ENCODE results near the gene ILDR1.
"Not testable (repeated sequence)": the region's sequence is repeated elsewhere in the genome, so short reads cannot be mapped to it uniquely, and the experiment has no call there.

Gene ILDR1

DNA sequence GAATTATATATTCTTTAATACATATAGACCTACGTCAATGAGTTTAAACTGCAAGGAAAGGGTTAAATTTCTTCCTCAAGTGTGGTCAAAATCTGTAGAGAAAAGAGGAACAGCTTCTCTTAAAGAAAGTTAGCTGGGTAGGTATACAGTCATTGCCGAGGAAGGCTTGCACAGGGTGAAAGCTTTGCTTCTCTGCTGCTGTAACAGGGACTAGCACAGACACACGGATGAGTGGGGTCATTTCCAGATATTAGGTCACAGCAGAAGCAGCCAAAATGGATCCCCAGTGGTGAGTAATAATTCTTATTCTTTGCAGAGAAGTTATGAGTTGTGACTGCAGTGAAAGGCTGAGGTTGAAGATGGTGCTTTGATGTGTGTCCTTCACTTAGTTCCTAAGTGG, 33.2 kb upstream of the ILDR1 start, which contains the start of gene CD86:
CD86 (plus strand) TSS at position 148 of the 400 bp plus-strand sequence; CDS start at position 276, 128 bp downstream.
- no peaks in the 10 kb centered on the region for H4K20me1 ChIP-seq
- H3K9ac ChIP-seq = no peak within 1 kb of the TSS
- H3K36me3 ChIP-seq = no peaks in the 10 kb centered on the region
- H3K4me3 ChIP-seq = no peak within 1 kb of the TSS
- H3K27me3 ChIP-seq = no peaks in the 10 kb centered on the region
- no peaks in the 10 kb centered on the region for H3K9me3 ChIP-seq
- no peak for TF ChIP-seq Cebpa-rat (IDR thresholded peaks at IDR 0.05)
- H3K4me1 ChIP-seq = peaks cover 36% of the 10 kb centered on the region
- H3K4me2 ChIP-seq = peak within 1 kb of the TSS; percentile 46
- H3K27ac ChIP-seq = no peak within 1 kb of the TSS

DNA sequence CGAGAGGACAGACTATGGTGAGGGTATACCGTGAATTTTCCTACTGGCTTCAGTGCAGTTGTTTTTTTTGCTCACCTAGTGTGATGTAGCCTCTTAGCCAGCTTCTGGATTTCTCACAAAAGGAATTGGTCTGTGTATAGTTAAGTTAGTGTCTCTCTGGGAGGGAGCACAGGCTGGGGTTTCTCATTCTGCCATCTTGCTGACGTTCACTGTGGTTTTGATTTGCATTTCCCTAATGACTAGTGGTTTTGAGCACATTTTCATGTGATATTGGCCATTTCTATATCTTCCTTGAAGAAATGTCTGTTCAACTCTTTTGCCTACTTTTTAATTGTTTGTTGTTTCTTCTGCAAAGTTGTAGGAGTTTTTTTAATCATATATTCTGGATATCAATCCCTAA, 30.9 kb upstream of the ILDR1 start:
- Histone ChIP-seq H3K4me1 (peaks cover 36% of the 10 kb centered on the region), H3K9me3 (no peaks in the 10 kb centered on the region), H3K36me3 (no peaks in the 10 kb centered on the region), H3K9ac (no peak overlapping the region), H4K20me1 (no peaks in the 10 kb centered on the region), H3K4me3 (no peak overlapping the region), H3K27ac (no peak overlapping the region), H3K4me2 (peak overlapping the region; percentile 54; the same call in 1 of the 2 replicates), H3K27me3 (no peaks in the 10 kb centered on the region)
- TF ChIP-seq Cebpa-rat (IDR thresholded peaks at IDR 0.05) = no peak

DNA sequence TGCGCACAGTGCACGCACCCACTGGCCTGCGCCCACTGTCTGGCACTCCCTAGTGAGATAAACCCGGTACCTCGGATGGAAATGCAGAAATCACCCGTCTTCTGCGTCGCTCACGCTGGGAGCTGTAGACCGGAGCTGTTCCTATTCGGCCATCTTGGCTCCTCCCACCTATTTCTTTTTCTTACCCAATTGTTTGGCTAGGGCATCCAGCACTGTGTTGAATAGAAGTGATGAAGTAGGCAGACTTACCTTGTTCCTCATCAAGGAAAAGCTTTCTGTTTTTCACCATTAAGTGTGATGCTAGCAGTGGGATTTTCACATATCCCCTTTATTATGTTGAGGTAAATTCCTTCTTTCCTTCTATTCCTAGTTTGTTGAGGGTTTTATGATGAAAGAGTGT, 25.7 kb upstream of the ILDR1 start:
- H3K4me2 ChIP-seq, H3K9ac ChIP-seq, H3K9me3 ChIP-seq, H3K27ac ChIP-seq, H3K27me3 ChIP-seq, H3K4me3 ChIP-seq, H3K36me3 ChIP-seq, H3K4me1 ChIP-seq, H4K20me1 ChIP-seq: not testable (repeated sequence)

DNA sequence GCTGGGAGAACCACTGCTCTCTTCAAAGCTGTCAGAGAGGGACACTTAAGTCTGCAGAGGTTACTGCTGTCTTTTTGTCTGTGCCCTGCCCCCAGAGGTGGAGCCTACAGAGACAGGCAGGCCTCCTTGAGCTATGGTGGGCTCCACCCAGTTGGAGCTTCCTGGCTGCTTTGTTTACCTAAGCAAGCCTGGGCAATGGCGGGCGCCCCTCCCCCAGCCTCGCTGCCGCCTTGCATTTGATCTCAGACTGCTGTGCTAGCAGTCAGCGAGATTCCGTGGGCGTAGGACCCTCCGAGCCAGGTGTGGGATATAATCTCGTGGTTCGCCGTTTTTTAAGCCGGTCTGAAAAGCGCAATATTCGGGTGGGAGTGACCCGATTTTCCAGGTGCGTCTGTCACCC, 25.2 kb upstream of the ILDR1 start:
- not testable (repeated sequence) for H3K4me3 ChIP-seq, H3K4me1 ChIP-seq, H3K27me3 ChIP-seq, H4K20me1 ChIP-seq, H3K36me3 ChIP-seq, H3K27ac ChIP-seq, H3K9me3 ChIP-seq, H3K9ac ChIP-seq, H3K4me2 ChIP-seq

DNA sequence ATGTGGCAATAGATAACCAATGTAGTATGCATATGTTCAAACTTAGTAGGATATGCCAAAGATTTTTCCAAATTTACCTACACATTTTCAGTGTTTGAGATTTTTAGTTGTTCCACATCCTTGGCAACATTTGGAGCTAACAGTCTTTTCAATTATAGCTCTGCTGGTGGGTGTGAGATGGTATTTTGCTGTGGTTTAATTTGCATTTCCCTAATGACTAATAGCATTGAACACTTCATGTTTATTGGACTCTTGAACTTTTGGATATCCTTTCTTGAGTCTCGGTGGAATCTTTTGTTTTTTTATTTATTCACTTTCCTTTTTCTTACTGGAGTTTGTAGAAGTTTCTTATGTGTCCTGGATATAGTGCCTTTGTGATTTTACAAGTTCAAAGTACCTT, 11.0 kb upstream of the ILDR1 start:
- TF ChIP-seq Cebpa-rat (IDR thresholded peaks at IDR 0.05) = no peak
- Histone ChIP-seq H3K27me3 (no peaks in the 10 kb centered on the region), H3K4me3 (no peak overlapping the region), H3K36me3 (peaks cover 4% of the 10 kb centered on the region; the same call in 1 of the 2 replicates), H3K27ac (no peak overlapping the region), H3K4me2 (no peak overlapping the region), H4K20me1 (no peaks in the 10 kb centered on the region), H3K4me1 (no peaks in the 10 kb centered on the region), H3K9ac (no peak overlapping the region), H3K9me3 (peaks cover 39% of the 10 kb centered on the region)

DNA sequence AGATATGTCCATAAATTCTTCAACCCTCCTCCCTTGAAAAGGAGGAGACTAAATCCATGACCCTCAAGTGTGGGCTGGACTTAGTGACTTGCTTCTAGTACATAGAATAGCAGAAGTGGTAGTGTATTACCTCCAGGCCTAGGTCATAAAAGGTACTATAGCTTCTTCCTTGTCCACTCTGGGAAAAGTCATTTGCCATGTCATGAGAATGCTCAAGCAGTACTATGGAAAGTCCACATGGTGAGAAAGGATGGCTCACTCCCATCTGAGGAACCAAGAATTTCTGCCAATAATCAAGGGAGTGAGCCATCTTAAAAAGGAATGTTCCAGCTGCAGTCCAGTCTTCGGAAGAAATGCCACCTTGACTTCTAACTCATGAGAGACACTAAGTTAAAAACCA, 10.5 kb upstream of the ILDR1 start:
- no peak for TF ChIP-seq Cebpa-rat (IDR thresholded peaks at IDR 0.05)
- H3K9ac ChIP-seq = no peak overlapping the region
- no peak overlapping the region for H3K4me3 ChIP-seq
- H3K9me3 ChIP-seq = peaks cover 39% of the 10 kb centered on the region
- H3K36me3 ChIP-seq = peaks cover 4% of the 10 kb centered on the region; the same call in 1 of the 2 replicates
- H4K20me1 ChIP-seq = no peaks in the 10 kb centered on the region
- H3K27me3 ChIP-seq = no peaks in the 10 kb centered on the region
- no peaks in the 10 kb centered on the region for H3K4me1 ChIP-seq
- no peak overlapping the region for H3K27ac ChIP-seq
- no peak overlapping the region for H3K4me2 ChIP-seq

DNA sequence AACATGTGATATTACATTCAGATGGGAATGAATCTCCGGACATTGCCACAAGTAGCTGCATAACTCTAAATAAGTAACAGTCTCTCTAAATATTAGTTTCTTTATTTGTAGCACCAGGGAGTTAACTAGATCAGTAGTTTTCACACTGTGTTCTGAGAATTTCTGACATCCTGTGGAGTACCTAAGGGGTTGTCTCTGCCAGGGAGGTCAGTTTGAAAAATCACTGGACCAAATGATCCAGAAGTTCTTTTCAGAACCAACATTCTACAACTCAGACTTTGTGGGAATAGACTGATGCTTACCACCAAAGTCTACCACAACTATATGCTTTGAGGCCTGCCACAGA, 9.0 kb upstream of the ILDR1 start:
- TF ChIP-seq Cebpa-rat (IDR thresholded peaks at IDR 0.05) = no peak
- Histone ChIP-seq H3K36me3 (no peaks in the 10 kb centered on the region), H3K9ac (no peak overlapping the region), H3K9me3 (peaks cover 24% of the 10 kb centered on the region), H4K20me1 (no peaks in the 10 kb centered on the region), H3K27ac (no peak overlapping the region), H3K27me3 (no peaks in the 10 kb centered on the region), H3K4me1 (no peaks in the 10 kb centered on the region), H3K4me3 (no peak overlapping the region), H3K4me2 (no peak overlapping the region)

DNA sequence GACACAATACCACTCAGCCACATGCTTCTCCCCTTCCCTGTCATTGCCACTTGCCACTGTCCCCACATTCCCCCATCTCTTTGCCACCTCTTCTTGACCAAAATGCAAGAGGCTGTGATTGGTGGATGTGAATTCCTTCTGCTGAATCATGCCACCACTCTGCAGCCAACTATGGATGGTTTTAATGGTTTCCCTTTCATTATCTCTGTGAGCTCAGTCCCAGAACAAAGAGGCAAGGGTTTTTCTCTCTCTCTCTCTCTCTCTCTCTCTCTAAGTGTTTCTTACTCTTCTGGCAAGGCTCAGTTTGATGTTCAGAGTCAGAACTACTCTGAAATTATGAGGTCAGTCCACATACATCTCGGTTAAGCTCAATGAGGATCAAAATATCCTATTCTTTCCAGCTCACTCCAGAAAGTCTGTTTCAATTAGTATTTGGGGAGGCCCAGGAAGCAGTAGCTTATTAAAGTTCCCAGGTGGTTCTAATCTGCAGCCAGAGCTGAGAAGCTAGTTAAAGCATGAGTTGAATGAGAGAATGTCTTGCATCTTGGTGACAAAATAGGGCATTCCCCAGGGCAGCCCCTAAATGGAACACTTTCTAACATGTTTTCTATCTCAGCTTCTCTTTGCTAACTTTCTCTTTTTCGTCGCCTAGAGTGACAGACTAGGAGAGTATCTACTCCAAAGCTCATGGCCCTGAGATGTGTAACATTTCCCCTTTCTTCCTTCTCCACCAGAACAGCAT, 8.5 kb upstream of the ILDR1 start:
- Histone ChIP-seq H3K27ac (no peak overlapping the region), H3K4me1 (no peaks in the 10 kb centered on the region), H3K4me3 (no peak overlapping the region), H3K36me3 (no peaks in the 10 kb centered on the region), H4K20me1 (no peaks in the 10 kb centered on the region), H3K4me2 (no peak overlapping the region), H3K9ac (no peak overlapping the region), H3K9me3 (peaks cover 19% of the 10 kb centered on the region), H3K27me3 (no peaks in the 10 kb centered on the region)
- TF ChIP-seq Cebpa-rat (IDR thresholded peaks at IDR 0.05) = no peak

DNA sequence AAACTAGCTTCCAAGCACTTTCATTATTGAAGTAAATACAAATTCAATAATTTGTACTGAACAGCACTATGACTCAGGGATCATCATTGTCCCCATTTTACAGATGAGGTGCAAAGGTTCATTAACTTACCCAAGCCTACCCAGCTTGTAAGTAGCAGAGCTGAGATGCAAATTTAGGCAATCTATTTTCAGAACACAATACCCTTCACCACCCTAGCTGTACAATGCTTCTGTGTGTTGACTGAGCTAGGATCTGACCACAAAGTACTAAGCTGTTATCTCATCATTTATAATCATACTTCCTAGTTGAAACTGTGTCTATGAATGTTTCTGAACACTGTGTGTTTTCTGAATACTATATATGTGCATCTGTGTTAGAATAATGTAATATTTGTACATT, 3.2 kb upstream of the ILDR1 start:
- peak overlapping the region; percentile 21; the same call in 1 of the 2 replicates for H3K4me2 ChIP-seq
- H3K4me3 ChIP-seq = no peak overlapping the region
- no peak for TF ChIP-seq Cebpa-rat (IDR thresholded peaks at IDR 0.05)
- H3K9ac ChIP-seq = no peak overlapping the region
- H3K27ac ChIP-seq = no peak overlapping the region
- H4K20me1 ChIP-seq = no peaks in the 10 kb centered on the region
- peaks cover 7% of the 10 kb centered on the region; the same call in 1 of the 2 replicates for H3K27me3 ChIP-seq
- peaks cover 17% of the 10 kb centered on the region for H3K9me3 ChIP-seq
- peaks cover 15% of the 10 kb centered on the region for H3K4me1 ChIP-seq
- no peaks in the 10 kb centered on the region for H3K36me3 ChIP-seq

DNA sequence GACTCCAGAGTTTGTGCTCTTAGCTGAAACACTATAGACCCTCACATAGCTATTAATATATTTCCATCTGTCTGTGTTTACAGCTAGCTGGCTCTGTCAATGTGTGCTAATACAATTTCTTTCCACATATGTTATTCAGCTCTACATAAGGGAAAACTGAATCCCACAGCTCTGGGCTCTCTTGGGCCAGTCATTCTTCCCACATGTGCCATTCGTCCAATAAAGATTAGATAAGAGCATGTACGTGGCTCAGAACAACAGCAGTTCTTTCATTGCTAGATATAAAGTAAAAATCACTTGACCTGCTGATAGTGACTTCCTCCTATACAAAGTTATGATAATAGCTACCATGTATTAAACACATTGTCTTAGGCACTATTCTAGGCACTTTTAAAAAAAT, 2.8 kb upstream of the ILDR1 start:
- Histone ChIP-seq H3K9me3 (peaks cover 17% of the 10 kb centered on the region), H3K36me3 (no peaks in the 10 kb centered on the region), H3K4me2 (peak overlapping the region; percentile 21; the same call in 1 of the 2 replicates), H3K27ac (no peak overlapping the region), H4K20me1 (no peaks in the 10 kb centered on the region), H3K9ac (no peak overlapping the region), H3K4me1 (peaks cover 15% of the 10 kb centered on the region), H3K4me3 (no peak overlapping the region), H3K27me3 (peaks cover 7% of the 10 kb centered on the region; the same call in 1 of the 2 replicates)
- TF ChIP-seq Cebpa-rat (IDR thresholded peaks at IDR 0.05) = no peak
